Subcutaneous abdominal adipose tissue (tissue), 5 donors: ENCODE results near the gene ANKRD12.
A peak's percentile ranks its signal among the peaks of the same experiment; 100 is the strongest.

Experiments
- H3K27ac ChIP-seq: one replicate; pipeline ENCODE4 v1.7.0; 2013; ENCODE audit warnings: low read depth, mild to moderate bottlenecking, inconsistent platforms, low read length, moderate library complexity
- H3K27me3 ChIP-seq, 5 donors: one replicate each; pipeline ENCODE4 v1.7.0; 2013; ENCODE audit warnings: low read length in 5 of 5, inconsistent platforms in 1 of 5; ENCODE audit not compliant: control insufficient read depth in 5 of 5, insufficient read depth in 4 of 5
- H3K36me3 ChIP-seq, 5 donors: one replicate each; pipeline ENCODE4 v1.7.0; 2013; ENCODE audit warnings: low read length in 5 of 5; ENCODE audit not compliant: control insufficient read depth in 5 of 5, insufficient read depth in 5 of 5
- H3K4me1 ChIP-seq, 5 donors: one replicate each; pipeline ENCODE4 v1.7.0; 2013; ENCODE audit warnings: low read length in 5 of 5, mild to moderate bottlenecking in 3 of 5, moderate library complexity in 1 of 5; ENCODE audit not compliant: control insufficient read depth in 5 of 5, insufficient read depth in 5 of 5
- H3K4me3 ChIP-seq, 5 donors: one replicate each; pipeline ENCODE4 v1.7.0; 2013; ENCODE audit warnings: low read length in 5 of 5, low read depth in 1 of 5
- H3K9ac ChIP-seq, 5 donors: one replicate each; pipeline ENCODE4 v1.7.0; 2013; ENCODE audit warnings: low read length in 5 of 5, mild to moderate bottlenecking in 4 of 5, moderate library complexity in 3 of 5
- H3K9me3 ChIP-seq, 5 donors: one replicate each; pipeline ENCODE4 v1.7.0; 2013; ENCODE audit warnings: low read length in 5 of 5; ENCODE audit not compliant: control insufficient read depth in 5 of 5
- donor health status: healthy.
- donor health status: healthy.
- donor health status: healthy.
- donor health status: healthy.
- donor health status: healthy.

ANKRD12 gene

DNA sequence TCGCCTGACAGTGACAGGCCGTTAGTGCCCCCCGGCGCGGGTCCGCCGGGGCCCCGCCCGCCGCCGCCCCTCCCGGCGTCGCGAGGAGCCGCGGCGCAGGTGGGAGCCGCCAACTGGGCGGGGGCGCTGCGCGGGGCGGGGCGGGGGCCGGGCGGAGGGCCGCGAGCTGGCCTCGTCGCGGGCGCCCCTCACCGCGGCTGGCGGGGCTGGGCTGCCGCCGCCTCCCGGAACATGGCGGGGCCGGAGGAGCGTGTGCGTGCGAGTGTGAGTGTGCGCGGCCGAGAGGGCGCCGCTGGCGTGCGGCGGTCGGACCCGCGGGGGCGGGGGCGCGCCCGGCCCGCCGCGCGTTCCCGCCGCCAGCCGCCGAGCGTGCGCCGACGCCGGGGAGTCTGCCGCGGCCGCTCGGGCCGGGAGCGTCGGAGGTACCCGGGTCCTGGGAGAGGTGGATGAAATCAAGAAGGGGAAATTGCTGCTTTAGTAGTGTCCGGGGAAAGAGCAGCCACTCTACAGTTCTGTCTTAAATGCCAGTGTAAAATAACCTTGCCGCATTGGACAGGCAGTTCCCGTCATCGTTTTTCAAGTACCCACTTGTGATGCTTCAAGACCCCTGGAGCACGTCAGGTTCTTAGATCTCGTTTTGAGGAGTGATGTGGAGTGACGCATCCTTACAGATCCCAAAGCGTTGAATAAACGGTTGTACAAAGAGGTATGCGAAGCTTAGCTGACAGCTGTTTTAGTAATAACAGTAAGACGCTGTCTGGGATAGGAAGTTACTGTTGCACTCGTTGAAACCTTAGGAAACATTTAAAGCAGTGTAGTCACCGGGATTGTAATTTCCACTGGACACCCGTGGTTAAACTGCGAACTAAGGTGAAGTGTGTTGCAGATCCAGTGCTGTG lies 836 bp downstream of the ANKRD12 start:
- Histone ChIP-seq H3K4me3 (peak overlapping the region; percentile 85 to 99 (median 89)), H3K27ac (peak overlapping the region; percentile 94), H3K9ac (peak overlapping the region; percentile 75 to 93 (median 91)), H3K27me3 (no peaks in the 10 kb centered on the region), H3K4me1 (peaks cover 0 to 56% (median 48%) of the 10 kb centered on the region in 5 donors), H3K9me3 (no peaks in the 10 kb centered on the region), H3K36me3 (peaks cover 8 to 12% (median 10%) of the 10 kb centered on the region in 5 donors)

DNA sequence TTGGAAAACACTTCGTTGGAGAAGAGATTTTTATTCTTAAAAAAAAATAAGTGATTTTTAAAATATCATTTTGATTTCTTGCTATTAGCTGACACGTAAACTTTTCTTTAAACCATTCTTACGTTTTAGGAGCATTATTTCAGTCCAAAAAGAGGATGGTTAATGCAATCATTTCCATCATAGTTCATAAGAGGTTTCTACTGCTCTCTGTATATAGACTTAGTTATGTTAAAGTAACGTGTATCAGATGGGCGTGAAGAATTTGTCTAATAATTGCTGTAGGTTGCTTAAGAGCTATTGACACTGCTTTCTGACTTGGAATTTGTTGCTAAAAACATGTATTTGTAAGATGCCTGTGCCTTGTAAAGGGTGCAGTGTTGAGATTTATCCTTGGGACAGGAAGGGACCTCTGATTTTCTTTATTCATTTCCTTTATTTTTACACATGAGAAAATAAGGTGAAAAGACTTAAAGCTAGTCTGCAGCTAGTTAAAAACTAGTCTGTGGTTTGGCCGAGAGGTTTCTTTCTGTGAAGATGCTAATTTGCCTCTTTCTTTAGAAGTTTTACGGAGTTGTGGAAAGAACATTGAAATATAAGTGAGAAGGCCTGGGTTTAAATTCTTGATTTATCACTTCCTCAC lies 2.9 kb downstream of the ANKRD12 start:
- H3K9ac ChIP-seq = peak overlapping the region; percentile 40 to 91 (median 60)
- H3K27me3 ChIP-seq = no peaks in the 10 kb centered on the region
- peak overlapping the region; percentile 36 to 93 (median 86) for H3K4me3 ChIP-seq
- H3K27ac ChIP-seq = peak overlapping the region; percentile 94
- H3K9me3 ChIP-seq = no peaks in the 10 kb centered on the region
- peaks cover 0 to 62% (median 58%) of the 10 kb centered on the region in 5 donors for H3K4me1 ChIP-seq
- H3K36me3 ChIP-seq = peaks cover 0 to 3% (median 0%) of the 10 kb centered on the region in 5 donors

DNA sequence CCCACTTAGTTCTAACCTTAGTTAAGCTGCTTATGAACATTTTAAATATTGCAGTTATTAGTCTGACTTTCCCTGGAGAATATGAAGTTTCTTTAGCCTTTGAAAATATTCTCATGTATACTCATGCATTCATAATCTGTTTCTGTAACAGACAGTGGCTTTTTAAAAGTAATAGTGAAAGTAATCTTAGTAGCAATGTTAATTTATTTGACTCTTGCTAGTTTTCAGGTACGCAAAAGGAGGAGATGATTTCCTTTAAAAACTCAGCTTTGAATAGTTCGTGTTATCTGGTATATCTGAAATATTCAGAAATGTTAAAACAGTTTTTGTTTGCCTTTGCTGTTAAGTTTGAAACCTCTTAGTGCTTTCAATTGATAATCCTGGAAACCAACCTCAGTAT lies 3.8 kb downstream of the ANKRD12 start:
- Histone ChIP-seq H3K27me3 (no peaks in the 10 kb centered on the region), H3K27ac (peak overlapping the region; percentile 94), H3K9ac (peak overlapping the region in 3 of 5 donors; percentile 57 to 77 (median 60)), H3K4me1 (peaks cover 0 to 66% (median 58%) of the 10 kb centered on the region in 5 donors), H3K36me3 (no peaks in the 10 kb centered on the region), H3K9me3 (no peaks in the 10 kb centered on the region), H3K4me3 (peak overlapping the region in 3 of 5 donors; percentile 37 to 86 (median 85))

DNA sequence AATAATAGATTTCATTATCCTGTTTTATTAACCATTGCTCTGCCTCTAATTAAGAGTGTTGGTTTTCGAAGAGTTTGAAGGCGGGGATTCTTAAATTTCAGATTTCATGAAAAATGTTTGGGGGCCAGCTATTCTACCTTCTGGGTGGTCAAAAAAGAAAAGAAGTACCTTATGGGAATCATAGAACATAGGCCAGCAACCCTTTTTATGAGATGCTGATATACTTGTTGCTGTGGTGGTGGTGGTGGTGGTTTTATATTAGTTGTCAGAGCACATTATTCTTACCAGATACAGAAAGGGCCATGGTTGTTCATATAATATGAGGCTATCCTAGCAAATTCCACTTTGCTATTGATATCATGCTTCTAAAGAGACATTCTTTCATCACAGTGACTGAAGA lies 4.4 kb downstream of the ANKRD12 start:
- Histone ChIP-seq H3K9me3 (no peaks in the 10 kb centered on the region), H3K27me3 (no peaks in the 10 kb centered on the region), H3K4me1 (peaks cover 0 to 62% (median 52%) of the 10 kb centered on the region in 5 donors), H3K36me3 (no peaks in the 10 kb centered on the region), H3K4me3 (no peak overlapping the region), H3K27ac (peak overlapping the region; percentile 94), H3K9ac (peak overlapping the region in 3 of 5 donors; percentile 57 to 77 (median 60))

DNA sequence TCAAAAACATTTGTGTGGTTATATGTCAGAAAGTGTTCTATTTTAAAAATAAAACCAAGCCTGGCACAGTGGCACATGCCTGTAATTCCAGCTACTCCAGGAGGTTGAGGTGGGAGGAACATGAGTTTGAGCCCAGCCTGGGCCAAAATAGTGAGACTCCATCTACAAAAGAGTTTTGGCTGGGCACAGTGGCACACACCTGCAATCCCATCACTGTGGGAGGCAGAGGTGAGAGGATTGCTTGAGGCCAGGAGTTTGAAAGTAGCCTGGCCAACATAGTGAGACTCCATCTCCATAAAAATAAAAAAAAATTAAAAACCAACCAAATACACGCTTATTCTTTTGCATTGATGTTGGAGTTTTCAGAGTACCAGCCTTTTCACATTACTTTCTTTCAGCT lies 9.6 kb downstream of the ANKRD12 start:
- H3K9me3 ChIP-seq = no peaks in the 10 kb centered on the region
- no peaks in the 10 kb centered on the region for H3K27me3 ChIP-seq
- peak overlapping the region; percentile 42 for H3K27ac ChIP-seq
- no peak overlapping the region for H3K4me3 ChIP-seq
- H3K9ac ChIP-seq = peak overlapping the region in 1 of 5 donors; percentile 58
- no peaks in the 10 kb centered on the region for H3K36me3 ChIP-seq
- H3K4me1 ChIP-seq = peaks cover 0 to 48% (median 42%) of the 10 kb centered on the region in 5 donors

DNA sequence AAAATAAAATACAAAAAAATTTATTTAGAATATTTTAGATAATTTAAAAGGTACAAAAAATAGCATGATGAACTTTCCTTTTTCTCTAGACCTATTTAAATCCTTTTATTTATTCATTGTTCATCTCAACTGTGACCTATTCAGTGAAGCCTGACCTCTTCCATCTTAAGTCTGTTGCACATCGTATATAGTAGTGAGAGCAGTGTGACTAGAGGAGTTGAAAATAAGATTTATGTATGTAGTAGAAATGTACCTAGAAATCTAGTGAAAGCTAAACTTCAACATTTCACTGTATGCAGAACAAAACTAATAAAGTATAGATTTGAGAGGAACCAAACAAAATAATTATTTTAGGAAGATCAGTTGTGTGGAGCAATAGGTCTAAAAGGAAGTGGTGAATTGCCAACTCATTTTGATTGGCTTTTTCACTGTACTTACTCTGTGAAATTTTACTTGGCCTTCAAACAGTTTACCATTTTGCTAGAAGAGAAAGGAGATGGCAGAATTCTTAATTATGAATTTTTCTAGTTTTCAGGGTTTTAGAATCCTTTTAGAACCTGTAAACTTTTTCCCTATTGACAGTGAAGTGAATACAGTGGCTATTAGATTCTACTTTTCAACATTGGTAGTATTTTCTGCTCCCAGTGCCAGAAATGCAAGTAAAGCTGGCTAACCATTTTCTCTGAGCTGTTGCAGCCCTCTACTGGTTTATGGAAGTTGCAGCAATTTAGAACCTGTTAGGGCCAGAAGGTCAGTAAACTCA lies 11.0 kb downstream of the ANKRD12 start:
- H3K27ac ChIP-seq = peak overlapping the region; percentile 84
- H3K27me3 ChIP-seq = no peaks in the 10 kb centered on the region
- no peaks in the 10 kb centered on the region for H3K36me3 ChIP-seq
- H3K4me3 ChIP-seq = no peak overlapping the region
- H3K9ac ChIP-seq = peak overlapping the region in 2 of 5 donors; percentile 6 to 28
- H3K4me1 ChIP-seq = peaks cover 0 to 39% (median 33%) of the 10 kb centered on the region in 5 donors
- no peaks in the 10 kb centered on the region for H3K9me3 ChIP-seq

DNA sequence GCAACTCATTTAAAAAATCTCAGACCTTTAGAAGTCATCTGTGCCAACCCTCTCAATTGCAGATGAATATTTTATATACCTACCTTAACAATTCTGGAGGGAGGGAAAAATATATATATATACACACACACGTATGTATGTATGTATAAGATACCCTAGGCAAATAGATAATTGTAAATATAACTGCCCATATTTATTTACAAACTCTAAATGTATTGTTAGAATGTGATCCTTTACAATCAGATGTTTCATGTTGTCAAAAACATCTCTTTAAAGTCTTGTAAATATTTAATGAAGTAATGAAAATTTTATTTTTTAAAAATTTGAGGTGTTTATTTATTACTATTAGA lies 11.6 kb downstream of the ANKRD12 start:
- H3K9me3 ChIP-seq = no peaks in the 10 kb centered on the region
- H3K27ac ChIP-seq = peak overlapping the region; percentile 84
- H3K27me3 ChIP-seq = no peaks in the 10 kb centered on the region
- H3K9ac ChIP-seq = peak overlapping the region in 1 of 5 donors; percentile 6
- peaks cover 0 to 39% (median 37%) of the 10 kb centered on the region in 5 donors for H3K4me1 ChIP-seq
- no peak overlapping the region for H3K4me3 ChIP-seq
- no peaks in the 10 kb centered on the region for H3K36me3 ChIP-seq

DNA sequence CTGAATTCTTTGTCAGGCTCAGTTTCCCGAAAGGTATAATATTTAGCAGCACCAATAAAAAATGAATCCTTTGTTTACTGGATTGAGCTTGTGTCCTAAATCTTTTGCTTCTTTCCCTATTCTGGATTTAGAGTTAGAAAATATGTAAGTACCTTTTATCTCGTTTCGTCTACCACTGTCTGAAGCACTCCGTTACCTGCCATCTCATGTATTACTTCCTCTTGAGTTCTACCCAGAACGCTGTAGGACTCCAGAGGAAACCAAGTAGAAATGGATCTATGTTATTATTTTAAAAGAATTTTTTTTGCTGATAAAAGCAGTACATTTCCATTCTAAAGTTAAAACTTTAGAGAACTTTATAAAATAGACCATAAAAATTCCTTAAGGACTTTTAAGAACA lies 13.5 kb downstream of the ANKRD12 start:
- Histone ChIP-seq H3K9me3 (no peaks in the 10 kb centered on the region), H3K9ac (no peak overlapping the region), H3K4me1 (peaks cover 0 to 43% (median 36%) of the 10 kb centered on the region in 5 donors), H3K4me3 (no peak overlapping the region), H3K36me3 (no peaks in the 10 kb centered on the region), H3K27me3 (no peaks in the 10 kb centered on the region), H3K27ac (no peak overlapping the region)

DNA sequence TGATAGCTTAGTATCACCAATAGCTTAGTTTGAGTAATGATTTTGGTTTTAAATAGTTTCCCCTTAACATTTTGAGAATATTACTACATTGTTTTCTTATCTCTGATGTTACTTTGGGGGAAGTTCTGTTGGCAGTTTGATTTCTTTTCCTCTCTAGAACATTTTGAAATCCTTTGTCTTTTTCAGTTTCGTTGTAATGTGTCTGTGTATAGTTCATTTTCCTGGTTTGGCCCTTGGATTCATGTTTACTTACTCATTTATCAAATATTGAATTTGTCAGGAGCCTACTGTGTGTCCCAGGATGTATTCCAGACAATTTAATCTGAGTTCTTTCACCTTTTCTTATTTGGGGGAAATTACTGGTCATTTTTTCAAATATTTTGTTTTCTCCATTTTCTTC lies 16.7 kb downstream of the ANKRD12 start:
- H3K36me3 ChIP-seq = no peaks in the 10 kb centered on the region
- H3K4me3 ChIP-seq = no peak overlapping the region
- H3K9ac ChIP-seq = peak overlapping the region in 2 of 5 donors; percentile 25 to 27
- peaks cover 0 to 20% (median 13%) of the 10 kb centered on the region in 5 donors for H3K4me1 ChIP-seq
- H3K9me3 ChIP-seq = no peaks in the 10 kb centered on the region
- no peak overlapping the region for H3K27ac ChIP-seq
- no peaks in the 10 kb centered on the region for H3K27me3 ChIP-seq
